ENCODE data around the gene DIP2C.

DNA sequence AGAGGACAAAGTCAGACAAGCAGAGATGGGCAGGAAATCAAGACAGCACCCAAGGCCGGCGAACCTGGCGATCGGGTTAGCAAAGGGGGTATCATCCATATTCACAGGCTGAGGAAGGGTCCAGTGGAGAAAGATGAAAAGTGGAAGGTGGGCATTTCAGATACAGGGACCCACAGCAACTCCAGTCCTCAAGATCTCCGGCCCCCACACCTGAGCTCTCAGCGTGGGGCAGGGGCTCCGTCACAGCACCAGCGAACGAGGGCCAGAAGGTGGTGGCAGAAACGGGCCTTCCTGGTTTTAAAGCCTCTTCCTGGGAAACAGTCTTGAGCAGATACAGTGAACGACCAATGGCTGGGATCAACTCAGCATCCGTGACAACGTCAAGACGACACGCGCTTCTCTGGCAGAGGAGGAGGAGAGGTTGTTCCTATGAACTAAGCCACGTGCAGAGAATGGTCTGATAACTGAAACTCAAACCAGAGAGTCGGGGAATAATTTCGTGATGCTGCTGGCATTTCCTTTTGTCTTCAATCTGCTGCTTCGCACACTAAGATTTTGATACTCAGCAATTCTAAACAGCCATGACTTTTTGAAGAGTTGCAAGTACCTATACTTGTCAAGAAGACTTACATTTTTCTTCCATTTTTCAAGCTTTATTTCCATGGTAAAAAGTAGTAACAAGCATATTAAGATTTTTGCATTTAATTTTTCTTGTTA is 334.4 kb downstream of the DIP2C start:
- TF ChIP-seq, protein P1, sequence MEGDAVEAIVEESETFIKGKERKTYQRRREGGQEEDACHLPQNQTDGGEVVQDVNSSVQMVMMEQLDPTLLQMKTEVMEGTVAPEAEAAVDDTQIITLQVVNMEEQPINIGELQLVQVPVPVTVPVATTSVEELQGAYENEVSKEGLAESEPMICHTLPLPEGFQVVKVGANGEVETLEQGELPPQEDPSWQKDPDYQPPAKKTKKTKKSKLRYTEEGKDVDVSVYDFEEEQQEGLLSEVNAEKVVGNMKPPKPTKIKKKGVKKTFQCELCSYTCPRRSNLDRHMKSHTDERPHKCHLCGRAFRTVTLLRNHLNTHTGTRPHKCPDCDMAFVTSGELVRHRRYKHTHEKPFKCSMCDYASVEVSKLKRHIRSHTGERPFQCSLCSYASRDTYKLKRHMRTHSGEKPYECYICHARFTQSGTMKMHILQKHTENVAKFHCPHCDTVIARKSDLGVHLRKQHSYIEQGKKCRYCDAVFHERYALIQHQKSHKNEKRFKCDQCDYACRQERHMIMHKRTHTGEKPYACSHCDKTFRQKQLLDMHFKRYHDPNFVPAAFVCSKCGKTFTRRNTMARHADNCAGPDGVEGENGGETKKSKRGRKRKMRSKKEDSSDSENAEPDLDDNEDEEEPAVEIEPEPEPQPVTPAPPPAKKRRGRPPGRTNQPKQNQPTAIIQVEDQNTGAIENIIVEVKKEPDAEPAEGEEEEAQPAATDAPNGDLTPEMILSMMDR (IDR thresholded peaks at IDR 0.05) = no peak
- TF ChIP-seq POLR2AphosphoS5 (IDR thresholded peaks at IDR 0.05) = no peak

Measured in prostate gland (tissue), 2 donors.